AG04450 (cell line): ENCODE results near the gene SRL. TPM values are rescaled to one million over a fixed set of nuclear protein-coding genes. Genes with fewer than 3 reads are reported as not detected.

Experiments used
- CTCF ChIA-PET: fragments of 300-600, 350-600 bp; formaldehyde crosslinking; extraction: SDS; loops from one replicate; lab custom pipeline; 2022; ENCODE audit warnings: antibody characterized with exemption, inconsistent platforms; lab: Charles Lee
- POLR2A ChIA-PET: fragments of 350-600 bp; formaldehyde crosslinking; extraction: SDS; loops from one replicate; lab custom pipeline; 2021; ENCODE audit warnings: antibody characterized with exemption, inconsistent platforms; lab: Yijun Ruan, JAX
- DNase-seq: peaks from one replicate; pipeline ENCODE4 v3.0.0-alpha.2; 2011; ENCODE audit warnings: low read depth, low spot score
- H3K27ac ChIP-seq: one replicate; pipeline ENCODE4 v1.5.1; 2012; ENCODE audit warnings: low read depth, low read length, control low read depth
- H3K27me3 ChIP-seq: one replicate; pipeline ENCODE4 v1.6.0; 2012; ENCODE audit warnings: low read length; ENCODE audit not compliant: control insufficient read depth, insufficient read depth
- H3K4me3 ChIP-seq: 2 replicates; pipeline ENCODE4 v1.5.1; 2011; ENCODE audit warnings: mild to moderate bottlenecking, low read depth, low read length, control low read depth
- H3K9me3 ChIP-seq: 2 replicates; pipeline ENCODE4 v1.5.1; 2012; ENCODE audit warnings: low read length; ENCODE audit not compliant: control insufficient read depth, insufficient read depth
- CTCF ChIP-seq: IDR thresholded peaks from 2 replicates; pipeline ENCODE4 v1.5.1; 2011; ENCODE audit warnings: low read depth, low read length, control low read depth, inconsistent platforms
- polyA plus RNA-seq: library from polyadenylated mRNA; depleted of rRNA; stranded (reverse); fragments of >200 nt; gene quantifications from 2 replicates; pipeline ENCODE4 v1.2.3, GENCODE V29; 2011

Gene SRL
- polyA plus RNA-seq, 1 experiment = 0.05 TPM

- no peaks in the 10 kb centered on the region; the same call in 1 of the 2 replicates for H3K9me3 ChIP-seq
- no peak overlapping the region for H3K4me3 ChIP-seq
- no peak for DNase-seq
- TF ChIP-seq CTCF = no peak
- H3K27me3 ChIP-seq = no peaks in the 10 kb centered on the region
- ChIA-PET POLR2A (no interaction called here), CTCF (interaction anchor here (1.1 to 1.2 kb wide), 2 partner anchors 46 to 47 kb away, joined by 4 read pairs; no protein-coding TSS in a partner anchor)
- H3K27ac ChIP-seq = no peak overlapping the region
Observed at GRCh38 chr16:4246777-4247459, 5.0 kb upstream of the SRL start.

- H3K9me3 ChIP-seq = no peaks in the 10 kb centered on the region; the same call in 1 of the 2 replicates
- no peak overlapping the region for H3K27ac ChIP-seq
- TF ChIP-seq CTCF = no peak
- no peak overlapping the region for H3K4me3 ChIP-seq
- peaks cover 3% of the 10 kb centered on the region for H3K27me3 ChIP-seq
- POLR2A ChIA-PET = interaction anchor here (0.6 to 1.5 kb wide), 3 partner anchors 8 to 316 kb away, joined by 3 to 15 read pairs (median 5); no protein-coding TSS in a partner anchor
- DNase-seq = no peak
- CTCF ChIA-PET = interaction anchor here (0.6 to 1.3 kb wide), 3 partner anchors 8 to 233 kb away, joined by 3 to 10 read pairs (median 3); no protein-coding TSS in a partner anchor
Observed at GRCh38 chr16:4245077-4245791, 3.4 kb upstream of the SRL start.

GRCh38 chr16:4244254-4245076 lies 2.6 kb upstream of the SRL start:
- CTCF ChIA-PET = interaction anchor here (0.6 to 1.3 kb wide), 2 partner anchors 9 to 44 kb away, joined by 3 to 10 read pairs; no protein-coding TSS in a partner anchor
- H3K27ac ChIP-seq = no peak overlapping the region
- POLR2A ChIA-PET = interaction anchor here (0.6 to 1.5 kb wide), 3 partner anchors 9 to 315 kb away, joined by 3 to 15 read pairs (median 5); no protein-coding TSS in a partner anchor
- no peak for TF ChIP-seq CTCF
- H3K4me3 ChIP-seq = no peak overlapping the region
- DNase-seq = no peak
- peaks cover 3% of the 10 kb centered on the region for H3K27me3 ChIP-seq
- H3K9me3 ChIP-seq = no peaks in the 10 kb centered on the region; the same call in 1 of the 2 replicates

- DNase-seq = no peak
- H3K27me3 ChIP-seq = peaks cover 3% of the 10 kb centered on the region
- H3K27ac ChIP-seq = no peak overlapping the region
- no peak for TF ChIP-seq CTCF
- CTCF ChIA-PET = no interaction called here
- no peak overlapping the region for H3K4me3 ChIP-seq
- POLR2A ChIA-PET = no interaction called here
- H3K9me3 ChIP-seq = no peaks in the 10 kb centered on the region; the same call in 1 of the 2 replicates
Observed at GRCh38 chr16:4241258-4241927, 487 bp downstream of the SRL start.
